ENCODE measurements around the gene MRPL55.

The MRPL55 gene

GRCh38 chr1:228066416-228066815 is 42.7 kb downstream of the MRPL55 start:
- no peak for DNase-seq

GRCh38 chr1:228065543-228066347 is 43.4 kb downstream of the MRPL55 start:
- no peak for DNase-seq

- DNase-seq: no peak
These were observed 44.2 kb downstream of the MRPL55 start for GRCh38 chr1:228064741-228065542.

- DNase-seq: no peak
These were observed 44.8 kb downstream of the MRPL55 start for GRCh38 chr1:228064296-228064695.

GRCh38 chr1:228063251-228064191 is 45.6 kb downstream of the MRPL55 start:
- DNase-seq: no peak

- DNase-seq: no peak
These were observed 46.3 kb downstream of the MRPL55 start for GRCh38 chr1:228062812-228063211.

GRCh38 chr1:228062085-228062791 is 46.9 kb downstream of the MRPL55 start:
- DNase-seq: no peak

- DNase-seq: no peak
These were observed 47.6 kb downstream of the MRPL55 start for GRCh38 chr1:228061411-228062084.

- DNase-seq: no peak
These were observed 48.5 kb downstream of the MRPL55 start for GRCh38 chr1:228060458-228061190.

GRCh38 chr1:228059634-228060457 is 49.3 kb downstream of the MRPL55 start:
- DNase-seq: peak; percentile 55

- DNase-seq: no peak
These were observed 50.0 kb downstream of the MRPL55 start for GRCh38 chr1:228058949-228059633.

- DNase-seq: no peak
These were observed 50.7 kb downstream of the MRPL55 start for GRCh38 chr1:228058172-228058948.

All from activated CD4-positive, alpha-beta T cell treated with anti-CD3 and anti-CD28 coated beads, Interleukin-10, Interleukin-2, amounts not matched to agents 100 ng/mL and 50 ng/mL, durations not matched to agents 16 hours and 8 hours (primary cell).